ENCODE results near the gene TRAP1.

- TF ChIP-seq YY1 (IDR thresholded peaks at IDR 0.05; ENCODE audit: insufficient read depth, insufficient read length) (no peak), ZNF274 (IDR thresholded peaks at IDR 0.05; ENCODE audit: low read depth, low read length) (no peak), SUZ12 (IDR thresholded peaks at IDR 0.05; ENCODE audit: extremely low read depth, insufficient read depth, insufficient read length) (no peak)
Observed at GRCh38 chr16:3732171-3732570, 14.8 kb upstream of the TRAP1 start.
